Measurements from ENCODE around the gene ANKRD6. TPM values are rescaled to one million over a fixed set of nuclear protein-coding genes. Genes with fewer than 3 reads are reported as not detected.
A peak's percentile ranks its signal among the peaks of the same experiment; 100 is the strongest.

ANKRD6 gene
- total RNA-seq, 1 donor from 2014 or later: 13.6 TPM

DNA sequence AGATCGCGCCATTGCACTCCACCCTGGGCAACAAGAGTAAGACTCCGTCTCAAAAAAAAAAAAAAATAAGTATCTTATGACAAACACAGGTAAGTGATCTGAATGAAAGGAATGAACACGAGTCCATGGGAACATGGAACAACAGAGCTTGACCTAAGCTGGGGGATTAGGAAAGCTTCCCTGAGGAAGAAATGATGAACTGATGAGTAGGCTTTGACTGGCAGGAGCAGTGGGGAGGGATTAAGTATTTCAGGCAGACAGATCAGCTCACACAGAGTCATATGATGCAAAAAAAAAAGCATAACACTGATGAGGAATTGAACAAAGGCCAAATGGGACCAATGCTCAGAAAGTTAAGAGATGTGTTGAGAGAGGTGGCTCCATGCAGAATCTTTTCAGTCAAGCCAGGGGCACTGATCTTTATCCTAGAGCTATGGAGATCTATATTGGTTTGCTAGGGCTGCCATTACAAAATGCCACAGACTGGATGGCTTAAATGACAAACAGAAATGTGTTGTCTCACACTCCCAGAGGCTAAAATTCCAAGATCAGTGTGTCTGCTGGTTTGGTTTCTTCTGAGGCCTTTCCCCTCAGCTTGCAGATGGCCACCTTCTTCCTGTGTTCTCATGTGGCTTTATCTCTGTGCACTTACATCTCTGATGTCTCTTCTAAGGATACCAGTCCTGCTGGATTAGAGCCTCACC lies 85.6 kb downstream of the ANKRD6 start:
- DNase-seq: no peak

- no peak for DNase-seq
Measured at GRCh38 chr6:89520736-89521135, 87.8 kb downstream of the ANKRD6 start.

- DNase-seq: no peak
Measured at GRCh38 chr6:89522778-89523177, 89.8 kb downstream of the ANKRD6 start.

DNA sequence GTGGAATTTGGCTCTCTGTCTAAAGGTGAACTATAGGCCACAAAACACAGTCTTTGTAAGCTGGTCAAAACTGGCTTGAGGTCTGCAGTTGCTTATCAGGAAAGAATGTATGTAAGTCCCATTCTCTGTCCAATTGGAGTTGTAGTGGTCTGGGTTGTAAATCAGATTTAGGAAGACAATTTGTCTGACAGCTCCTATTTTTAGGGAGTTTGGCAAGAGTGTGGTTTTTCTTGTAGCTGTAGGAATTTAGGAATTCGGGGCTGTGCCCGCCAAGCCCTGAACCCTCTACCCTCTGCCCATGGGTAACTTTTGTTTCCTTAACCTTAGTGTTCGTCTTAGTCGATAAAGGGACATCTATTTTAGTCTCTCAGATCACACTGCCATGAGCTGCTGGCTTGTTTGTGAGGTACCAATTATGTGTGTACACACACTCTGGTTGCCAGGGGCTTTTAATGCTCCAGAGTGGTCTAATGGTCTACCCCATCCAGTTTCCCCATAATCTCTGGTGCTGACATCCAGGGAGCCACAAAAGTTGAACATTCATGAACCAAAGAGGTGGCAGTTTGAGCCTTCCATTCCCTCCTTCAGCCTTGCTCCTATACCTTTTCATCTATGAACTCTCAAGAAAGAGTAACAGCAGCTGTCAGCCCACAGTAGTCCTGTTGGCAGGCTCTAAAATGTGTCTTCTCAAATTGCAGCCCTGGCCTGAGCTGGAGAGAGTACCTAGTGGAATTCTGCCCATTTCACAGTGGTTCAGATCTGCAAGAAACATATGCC lies 93.0 kb downstream of the ANKRD6 start:
- DNase-seq: no peak

DNA sequence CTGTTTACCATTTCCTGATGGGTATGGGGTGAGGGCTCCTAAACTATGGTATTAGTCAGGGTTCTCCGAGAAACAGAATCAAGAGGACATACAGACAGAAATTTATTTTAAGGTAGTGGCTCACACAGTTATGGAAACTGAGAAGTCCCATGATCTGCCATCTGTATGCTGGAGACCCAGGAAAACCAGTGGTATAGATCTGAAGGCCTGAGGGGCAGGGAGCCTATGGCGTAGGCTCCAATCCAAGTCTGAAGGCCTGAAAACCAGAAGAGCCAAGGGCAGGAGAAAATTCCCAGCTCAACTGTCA lies 93.6 kb downstream of the ANKRD6 start:
- no peak for DNase-seq

DNA sequence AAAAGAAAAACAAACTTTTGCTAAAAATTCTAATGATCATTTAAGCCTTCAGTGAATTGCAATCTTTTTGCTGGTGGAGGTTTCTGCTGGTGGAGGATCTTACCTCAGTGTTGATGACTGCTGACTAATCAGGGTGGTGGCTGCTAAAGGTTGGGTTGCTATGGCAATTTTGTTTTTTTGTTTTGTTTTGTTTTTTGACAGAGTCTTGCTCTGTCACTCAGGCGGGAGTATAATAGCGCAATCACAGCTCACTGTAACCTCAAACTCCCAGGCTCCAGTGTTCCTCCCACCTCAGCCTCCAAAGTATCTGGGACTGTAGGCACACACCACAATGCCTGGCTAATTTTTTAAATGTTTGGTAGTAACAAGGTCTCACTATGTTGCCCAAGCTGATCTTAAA lies 94.7 kb downstream of the ANKRD6 start:
- DNase-seq: no peak

DNA sequence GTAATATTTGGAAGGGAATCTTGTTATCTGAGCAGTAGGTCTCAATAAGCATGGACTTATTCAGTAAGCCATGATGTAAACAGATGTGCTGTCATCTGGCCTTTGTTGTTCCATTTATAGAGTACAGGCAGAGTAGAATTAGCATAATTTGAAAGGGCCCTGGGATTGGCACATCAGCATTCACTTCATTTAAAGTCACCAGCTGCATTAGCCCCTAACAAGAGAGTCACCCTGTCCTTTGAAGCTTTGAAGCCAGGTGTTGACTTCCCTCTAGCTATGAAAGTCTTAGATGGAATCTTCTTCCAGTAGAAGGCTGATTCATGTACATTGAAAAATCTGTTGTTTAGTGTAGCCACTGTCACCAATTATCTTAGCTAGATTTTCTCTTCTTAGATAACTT lies 95.9 kb downstream of the ANKRD6 start:
- DNase-seq: no peak

GRCh38 chr6:89530982-89531381 lies 98.0 kb downstream of the ANKRD6 start:
- DNase-seq: no peak

- DNase-seq: no peak
Measured at GRCh38 chr6:89536231-89536630, 103.3 kb downstream of the ANKRD6 start.

- DNase-seq: no peak
Measured at GRCh38 chr6:89539779-89540178, 106.8 kb downstream of the ANKRD6 start.

DNA sequence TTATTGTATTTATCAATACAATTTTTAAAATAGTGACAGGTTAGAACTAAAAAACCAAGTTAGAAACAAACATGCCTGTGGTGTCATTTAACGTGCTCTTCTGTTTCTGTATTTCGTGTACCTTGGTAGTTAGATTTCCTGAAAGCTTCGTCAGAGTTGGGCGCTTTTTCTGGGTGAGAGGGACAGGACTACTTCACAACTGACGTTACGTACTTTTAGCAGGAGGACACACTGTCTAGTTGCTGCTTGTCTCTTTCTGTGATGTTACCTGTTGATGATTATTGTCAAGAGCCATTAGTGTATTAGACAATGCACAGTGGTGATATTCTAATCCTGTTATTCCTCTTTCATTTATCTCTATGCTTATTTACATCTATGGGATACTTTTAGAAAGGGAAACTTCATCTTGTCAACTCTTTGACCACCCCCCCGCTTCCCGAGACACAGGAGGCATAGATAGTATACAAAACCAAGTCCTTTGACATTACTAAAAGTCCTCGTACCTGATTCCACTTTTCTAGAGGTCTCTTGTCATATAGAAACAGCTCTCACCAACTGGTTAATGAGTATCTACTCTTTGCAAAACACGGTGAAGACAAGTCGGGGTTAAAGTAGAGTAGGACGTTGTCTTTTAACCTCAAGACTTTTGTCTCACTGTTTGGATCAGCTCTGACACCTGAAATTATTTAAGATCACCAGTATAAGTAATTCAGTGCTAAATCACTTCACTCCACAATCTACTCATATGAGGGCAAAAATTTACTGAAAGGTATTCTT lies 109.3 kb downstream of the ANKRD6 start:
- no peak for DNase-seq

GRCh38 chr6:89542866-89543265 lies 109.9 kb downstream of the ANKRD6 start:
- no peak for DNase-seq

- no peak for DNase-seq
Measured at GRCh38 chr6:89547281-89547680, 114.3 kb downstream of the ANKRD6 start.

GRCh38 chr6:89553431-89553830 lies 120.5 kb downstream of the ANKRD6 start:
- DNase-seq: no peak

- DNase-seq: no peak
Measured at GRCh38 chr6:89554106-89554505, 121.2 kb downstream of the ANKRD6 start.

GRCh38 chr6:89555031-89555430 lies 122.1 kb downstream of the ANKRD6 start:
- no peak for DNase-seq

- no peak for DNase-seq
Measured at GRCh38 chr6:89555806-89556205, 122.9 kb downstream of the ANKRD6 start.

GRCh38 chr6:89559487-89559886 lies 126.5 kb downstream of the ANKRD6 start:
- peak; percentile 11 for DNase-seq

DNA sequence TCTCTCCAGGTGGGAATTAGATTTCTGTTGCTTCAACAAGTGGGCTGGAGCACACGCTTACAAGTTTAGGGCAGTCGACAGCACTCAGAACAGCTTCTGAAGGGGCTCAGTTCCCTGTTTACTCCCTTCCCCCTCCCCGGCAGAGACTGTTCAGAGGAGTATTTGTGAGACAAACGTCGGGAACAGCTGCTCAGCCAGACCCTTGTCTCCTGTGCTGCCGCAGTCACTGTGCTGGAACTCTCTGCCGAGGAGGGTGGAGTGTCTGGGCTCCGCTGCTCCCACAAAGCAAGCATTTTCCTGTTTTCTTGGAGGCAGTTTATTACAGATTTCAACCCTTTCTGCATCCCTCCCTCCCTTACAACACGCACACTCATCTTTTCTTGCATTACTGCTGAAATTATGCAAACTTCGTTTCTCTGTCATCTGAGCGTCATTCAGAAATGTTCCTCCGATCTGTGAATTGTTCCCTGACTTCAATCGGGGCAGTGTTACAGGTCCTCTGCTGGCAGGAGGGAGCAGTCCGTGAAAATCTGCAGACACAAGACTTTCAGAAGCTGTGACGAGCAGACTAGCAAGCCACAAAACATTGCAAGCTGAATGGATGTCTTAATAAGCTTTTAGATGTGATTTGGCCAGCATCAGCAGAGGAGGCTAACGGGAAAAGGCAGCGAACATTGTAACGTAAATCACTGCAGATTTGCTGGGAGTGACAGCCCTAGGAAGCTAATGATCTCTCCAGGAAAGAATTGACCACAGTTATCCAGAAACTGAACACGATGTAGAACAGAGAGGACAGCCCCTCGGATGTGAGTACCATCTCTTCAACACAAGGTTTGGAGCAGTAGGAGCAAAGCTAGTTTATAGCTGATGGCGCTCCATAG lies 129.4 kb downstream of the ANKRD6 start:
- DNase-seq: no peak

DNA sequence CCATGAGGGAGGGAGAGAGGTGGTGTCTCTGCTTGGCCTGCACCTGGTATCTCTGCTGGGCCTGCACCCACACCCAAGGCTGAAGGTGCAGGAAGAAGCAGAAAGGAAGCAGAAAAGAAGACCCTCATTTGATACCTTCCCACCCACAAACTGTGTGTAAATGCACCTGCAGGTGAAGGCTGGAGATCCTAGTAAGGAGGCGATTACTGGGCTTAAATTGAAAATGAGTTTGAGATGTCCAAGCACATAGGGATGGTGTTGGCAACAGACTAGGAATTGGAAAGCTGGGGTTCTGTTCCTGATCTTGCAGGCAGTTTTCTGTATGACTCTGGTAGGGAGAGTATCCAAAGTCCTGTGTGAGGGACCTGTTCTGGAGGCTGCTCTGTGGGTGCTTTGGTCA lies 130.9 kb downstream of the ANKRD6 start:
- no peak for DNase-seq

DNA sequence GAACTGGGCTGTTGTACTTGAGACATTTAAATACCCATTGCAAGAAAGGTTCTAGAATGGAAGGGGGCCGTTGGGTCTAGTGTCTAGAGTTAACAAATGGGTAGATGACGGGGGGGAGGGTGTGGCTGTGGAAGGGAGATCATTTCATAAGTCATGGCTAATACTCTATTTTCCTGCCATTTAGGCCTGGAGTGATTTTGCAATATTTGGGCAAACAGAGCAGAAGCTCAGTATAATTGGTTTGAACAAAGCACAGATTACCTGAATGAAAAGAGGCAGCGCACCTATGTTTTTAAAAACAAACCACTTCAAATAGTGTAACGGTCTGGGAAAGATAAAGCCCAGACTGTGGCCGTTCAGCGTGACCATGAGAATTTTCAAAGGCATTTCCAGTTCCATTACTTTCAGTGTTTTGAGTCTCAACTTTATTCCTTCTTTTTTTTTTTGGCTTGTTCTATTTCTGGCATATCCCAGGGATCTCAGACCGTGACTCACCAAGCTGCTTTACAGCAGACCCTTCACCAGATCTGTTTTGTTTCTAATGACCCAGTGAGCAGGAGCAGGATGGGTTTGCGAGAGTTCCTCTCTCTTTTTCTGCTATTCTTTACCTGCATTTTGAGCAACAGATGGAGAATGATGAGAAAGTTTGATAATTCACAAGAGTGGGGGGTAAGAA lies 131.9 kb downstream of the ANKRD6 start:
- DNase-seq: no peak

Measured in dermis blood vessel endothelial cell (primary cell).